HepG2 (cell line): ENCODE measurements around the gene AEBP1. TPM values are rescaled to one million over a fixed set of nuclear protein-coding genes. Genes with fewer than 3 reads are reported as not detected.

Source experiments
- AHR ChIP-seq: IDR thresholded peaks from 2 replicates; pipeline ENCODE4 v1.6.1; 2018; ENCODE audit warnings: missing genetic modification reagents, missing compliant biosample characterization
- ARNT2 ChIP-seq: sonication (generic); formaldehyde crosslinking; IDR thresholded peaks from 2 replicates; pipeline ENCODE4 v1.8.0; 2022; ENCODE audit warnings: mild to moderate bottlenecking, low read depth, missing genetic modification reagents, moderate library complexity
- CAMTA2 ChIP-seq: sonication (generic); formaldehyde crosslinking; IDR thresholded peaks from 2 replicates; pipeline ENCODE4 v1.4.0; 2020; ENCODE audit warnings: mild to moderate bottlenecking, missing genetic modification reagents, borderline replicate concordance
- ELF4 ChIP-seq: sonication (generic); formaldehyde crosslinking; IDR thresholded peaks from 2 replicates; pipeline ENCODE4 v1.5.0; 2020; ENCODE audit warnings: missing genetic modification reagents, mild to moderate bottlenecking, moderate library complexity, borderline replicate concordance
- FOSL2 ChIP-seq: sonication (generic); formaldehyde crosslinking; IDR thresholded peaks from 2 replicates; pipeline ENCODE4 v1.4.0; 2020; ENCODE audit warnings: missing genetic modification reagents
- FOXA3 ChIP-seq: IDR thresholded peaks from 2 replicates; pipeline ENCODE4 v1.6.1; 2016; ENCODE audit warnings: missing genetic modification reagents, missing compliant biosample characterization
- FOXK1 ChIP-seq: sonication (generic); formaldehyde crosslinking; IDR thresholded peaks from 2 replicates; pipeline ENCODE4 v1.4.0; 2020; ENCODE audit warnings: low read depth, missing genetic modification reagents, borderline replicate concordance
- GABPA ChIP-seq, 2 experiments: IDR thresholded peaks; 2 replicates each; pipeline ENCODE4 v1.6.1; 2011 to 2016; ENCODE audit warnings: low read depth in 2 of 2, low read length in 1 of 2, missing biosample characterization in 1 of 2, missing genetic modification characterization in 1 of 2
- GABPB1 ChIP-seq: IDR thresholded peaks from 2 replicates; pipeline ENCODE4 v1.6.1; 2016; ENCODE audit warnings: mild to moderate bottlenecking, missing genetic modification reagents, moderate library complexity, missing compliant biosample characterization
- GATAD2A ChIP-seq: IDR thresholded peaks from 2 replicates; pipeline ENCODE4 v1.6.1; 2016
- ISL2 ChIP-seq: sonication (generic); formaldehyde crosslinking; IDR thresholded peaks from 2 replicates; pipeline ENCODE4 v1.5.0; 2020; ENCODE audit warnings: missing genetic modification reagents
- NCOA5 ChIP-seq: sonication (generic); formaldehyde crosslinking; IDR thresholded peaks from 2 replicates; pipeline ENCODE4 v1.4.0; 2020; ENCODE audit warnings: missing genetic modification reagents
- POGK ChIP-seq: sonication (generic); formaldehyde crosslinking; conservative IDR thresholded peaks from 2 replicates; pipeline ENCODE4 v1.8.0; 2022; ENCODE audit warnings: mild to moderate bottlenecking, moderate library complexity, missing genetic modification reagents
- U2AF2 ChIP-seq: fragments of 200-400 bp; formaldehyde crosslinking; IDR thresholded peaks from 2 replicates; pipeline ENCODE4 v1.6.1; 2017; ENCODE audit warnings: low read depth, mild to moderate bottlenecking, low read length
- YEATS4 ChIP-seq: sonication (generic); formaldehyde crosslinking; IDR thresholded peaks from 2 replicates; pipeline ENCODE4 v1.4.0; 2020; ENCODE audit warnings: missing genetic modification reagents, borderline replicate concordance
- ZBTB7B ChIP-seq: sonication (generic); formaldehyde crosslinking; IDR thresholded peaks from 2 replicates; pipeline ENCODE4 v1.4.0; 2020; ENCODE audit warnings: missing genetic modification reagents
- ZFY ChIP-seq: sonication (generic); formaldehyde crosslinking; IDR thresholded peaks from 2 replicates; pipeline ENCODE4 v1.4.0; 2020; ENCODE audit warnings: missing genetic modification reagents
- ZKSCAN8 ChIP-seq: IDR thresholded peaks from 2 replicates; pipeline ENCODE4 v1.6.1; 2016; ENCODE audit warnings: borderline replicate concordance, missing genetic modification reagents, missing compliant biosample characterization
- ZNF256 ChIP-seq: sonication (generic); formaldehyde crosslinking; conservative IDR thresholded peaks from 2 replicates; pipeline ENCODE4 v1.4.0; 2020; ENCODE audit warnings: missing genetic modification reagents
- ZNF282 ChIP-seq: fragments of 450-650 bp; IDR thresholded peaks from 2 replicates; pipeline ENCODE4 v1.6.1; 2018; ENCODE audit not compliant: partially characterized antibody
- ZNF292 ChIP-seq: sonication (generic); formaldehyde crosslinking; IDR thresholded peaks from 2 replicates; pipeline ENCODE4 v1.8.1; 2022; ENCODE audit warnings: mild to moderate bottlenecking, low read depth, missing genetic modification reagents, borderline replicate concordance
- ZNF616 ChIP-seq: sonication (generic); formaldehyde crosslinking; IDR thresholded peaks from 2 replicates; pipeline ENCODE4 v1.5.0; 2020; ENCODE audit warnings: low read depth, mild to moderate bottlenecking, missing genetic modification reagents
- ZNF687 ChIP-seq: sonication (generic); formaldehyde crosslinking; IDR thresholded peaks from 2 replicates; pipeline ENCODE4 v1.5.1; 2020; ENCODE audit warnings: mild to moderate bottlenecking, missing genetic modification reagents, moderate library complexity
- polyA plus RNA-seq, 8 experiments: library from polyadenylated mRNA; depleted of rRNA in 3 of 8; stranded (reverse) in 7 of 8; unstranded in 1 of 8; fragments of >200 nt; fragmentation: Illumina TruSeq in 4 of 8; extraction: Trizol in 4 of 8; gene quantifications; 2 replicates each; pipeline versions ENCODE4 v1.2.1 to v1.2.3, GENCODE V29; 2011 to 2016; ENCODE audit warnings: low read depth in 4 of 8, missing spikeins in 1 of 8, mixed read lengths in 1 of 8; ENCODE audit not compliant: insufficient read depth in 1 of 8
- total RNA-seq, 5 experiments: library from RNA; depleted of rRNA; stranded (reverse); fragments of >200 nt; fragmentation: Illumina TruSeq; extraction: Trizol; gene quantifications; 2 replicates each; pipeline ENCODE4 v1.2.3, GENCODE V29; 2016; ENCODE audit warnings: low read depth in 1 of 5
- TF ChIP-seq, protein P1 (sequence below): sonication (generic); formaldehyde crosslinking; IDR thresholded peaks from 2 replicates; pipeline ENCODE4 v1.4.0; 2020; ENCODE audit warnings: mild to moderate bottlenecking, missing genetic modification reagents

The AEBP1 gene
- total and polyA plus RNA-seq, 2 of the 13 experiments (the other 11 are each of a cell fraction or from before 2014, with no cell fraction given): 0.22 to 0.55 TPM

- TF ChIP-seq, protein P1, sequence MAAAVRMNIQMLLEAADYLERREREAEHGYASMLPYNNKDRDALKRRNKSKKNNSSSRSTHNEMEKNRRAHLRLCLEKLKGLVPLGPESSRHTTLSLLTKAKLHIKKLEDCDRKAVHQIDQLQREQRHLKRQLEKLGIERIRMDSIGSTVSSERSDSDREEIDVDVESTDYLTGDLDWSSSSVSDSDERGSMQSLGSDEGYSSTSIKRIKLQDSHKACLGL (CRISPR knock-in tag): 0 out of 2 replicates have a peak, but pooled peaks have one; percentile 18
- TF ChIP-seq ZNF292 (CRISPR knock-in tag): no peak
- TF ChIP-seq ISL2 (CRISPR knock-in tag): no peak
- no peak for TF ChIP-seq ZNF282
- TF ChIP-seq GATAD2A: 0 out of 2 replicates have a peak, but pooled peaks have one; percentile 9
- TF ChIP-seq FOSL2 (CRISPR knock-in tag): 0 out of 2 replicates have a peak, but pooled peaks have one; percentile 41
- TF ChIP-seq FOXA3 (CRISPR knock-in tag): peak; percentile 76
- no peak for TF ChIP-seq NCOA5 (CRISPR knock-in tag)
- peak; percentile 38; the same call in 1 of the 2 replicates for TF ChIP-seq ZBTB7B
- TF ChIP-seq GABPB1 (CRISPR knock-in tag): peak; percentile 74
- TF ChIP-seq YEATS4: no peak
- TF ChIP-seq ZNF256 (CRISPR knock-in tag): no peak
- TF ChIP-seq ZFY (CRISPR knock-in tag): peak; percentile 47; the same call in 1 of the 2 replicates
- no peak for TF ChIP-seq ELF4 (CRISPR knock-in tag)
- 0 out of 2 replicates have a peak, but pooled peaks have one; percentile 41 for TF ChIP-seq CAMTA2 (CRISPR knock-in tag)
- no peak for TF ChIP-seq GABPA (IDR thresholded peaks at IDR 0.05; ENCODE audit: low read depth, low read length)
- peak; percentile 79 for TF ChIP-seq GABPA (CRISPR knock-in tag; IDR thresholded peaks at IDR 0.05; ENCODE audit: low read depth)
- 0 out of 2 replicates have a peak, but pooled peaks have one; percentile 71 for TF ChIP-seq ZNF687 (CRISPR knock-in tag)
- TF ChIP-seq POGK (CRISPR knock-in tag): no peak; the same call in 1 of the 2 replicates
- TF ChIP-seq FOXK1: 0 out of 2 replicates have a peak, but pooled peaks have one; percentile 4
- no peak for TF ChIP-seq ZKSCAN8 (CRISPR knock-in tag)
- TF ChIP-seq U2AF2: no peak
- TF ChIP-seq AHR (CRISPR knock-in tag): 0 out of 2 replicates have a peak, but pooled peaks have one; percentile 9
- no peak for TF ChIP-seq ZNF616 (CRISPR knock-in tag)
- TF ChIP-seq ARNT2 (CRISPR knock-in tag): peak; percentile 57; the same call in 1 of the 2 replicates
These were observed 3.5 kb upstream of the AEBP1 start (continued) for GRCh38 chr7:44100458-44101302.
